ENCODE measurements around the gene RNF6. TPM values are rescaled to one million over a fixed set of nuclear protein-coding genes. Genes with fewer than 3 reads are reported as not detected.

RNF6 gene
- total RNA-seq, 1 donor from 2014 or later = 19.7 TPM

DNA sequence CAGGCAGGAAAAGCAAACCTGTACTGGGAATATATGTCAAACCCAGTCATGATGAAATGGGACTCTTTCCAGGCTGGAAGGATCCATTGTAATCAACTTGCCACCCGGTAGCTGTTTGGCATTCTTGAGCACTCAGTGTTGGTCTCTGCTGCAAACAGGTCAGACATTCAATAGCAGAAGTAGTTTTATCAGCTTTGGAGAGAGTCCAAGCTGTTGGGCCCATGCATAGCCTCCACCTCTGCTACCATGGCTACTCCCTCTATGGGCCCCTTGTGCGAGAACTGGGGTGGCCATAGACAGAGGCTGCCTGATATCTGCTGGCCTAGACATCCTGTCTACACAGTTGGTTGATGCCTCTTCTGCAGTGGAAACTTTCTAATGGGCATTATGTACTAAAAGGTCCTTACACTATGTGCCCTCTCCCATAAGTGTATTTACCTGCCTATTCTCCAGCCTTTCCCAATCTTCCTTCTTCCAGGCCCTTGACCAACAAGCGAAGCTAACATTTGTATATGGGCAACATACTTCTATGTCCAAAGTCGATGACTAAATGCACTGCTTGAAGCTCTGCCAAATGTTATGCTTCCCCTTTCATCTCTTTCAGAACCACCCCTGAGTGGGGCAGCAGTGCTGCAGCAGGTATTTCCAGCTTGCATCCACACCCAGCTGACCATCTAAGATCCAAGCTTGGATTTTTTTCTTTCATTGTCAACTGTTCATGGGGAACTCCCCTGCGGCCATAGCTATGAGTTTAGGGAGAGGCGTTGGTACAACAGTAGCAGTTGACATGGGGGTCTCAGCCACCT, 5.3 kb upstream of the RNF6 start:
- DNase-seq (ENCODE audit: low read depth) = no peak
- TF ChIP-seq, protein P1, sequence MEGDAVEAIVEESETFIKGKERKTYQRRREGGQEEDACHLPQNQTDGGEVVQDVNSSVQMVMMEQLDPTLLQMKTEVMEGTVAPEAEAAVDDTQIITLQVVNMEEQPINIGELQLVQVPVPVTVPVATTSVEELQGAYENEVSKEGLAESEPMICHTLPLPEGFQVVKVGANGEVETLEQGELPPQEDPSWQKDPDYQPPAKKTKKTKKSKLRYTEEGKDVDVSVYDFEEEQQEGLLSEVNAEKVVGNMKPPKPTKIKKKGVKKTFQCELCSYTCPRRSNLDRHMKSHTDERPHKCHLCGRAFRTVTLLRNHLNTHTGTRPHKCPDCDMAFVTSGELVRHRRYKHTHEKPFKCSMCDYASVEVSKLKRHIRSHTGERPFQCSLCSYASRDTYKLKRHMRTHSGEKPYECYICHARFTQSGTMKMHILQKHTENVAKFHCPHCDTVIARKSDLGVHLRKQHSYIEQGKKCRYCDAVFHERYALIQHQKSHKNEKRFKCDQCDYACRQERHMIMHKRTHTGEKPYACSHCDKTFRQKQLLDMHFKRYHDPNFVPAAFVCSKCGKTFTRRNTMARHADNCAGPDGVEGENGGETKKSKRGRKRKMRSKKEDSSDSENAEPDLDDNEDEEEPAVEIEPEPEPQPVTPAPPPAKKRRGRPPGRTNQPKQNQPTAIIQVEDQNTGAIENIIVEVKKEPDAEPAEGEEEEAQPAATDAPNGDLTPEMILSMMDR (conservative IDR thresholded peaks at IDR 0.05; ENCODE audit: low read depth, low read length) = no peak
- H3K4me3 ChIP-seq (ENCODE audit: low read depth, low read length) = no peak overlapping the region

DNA sequence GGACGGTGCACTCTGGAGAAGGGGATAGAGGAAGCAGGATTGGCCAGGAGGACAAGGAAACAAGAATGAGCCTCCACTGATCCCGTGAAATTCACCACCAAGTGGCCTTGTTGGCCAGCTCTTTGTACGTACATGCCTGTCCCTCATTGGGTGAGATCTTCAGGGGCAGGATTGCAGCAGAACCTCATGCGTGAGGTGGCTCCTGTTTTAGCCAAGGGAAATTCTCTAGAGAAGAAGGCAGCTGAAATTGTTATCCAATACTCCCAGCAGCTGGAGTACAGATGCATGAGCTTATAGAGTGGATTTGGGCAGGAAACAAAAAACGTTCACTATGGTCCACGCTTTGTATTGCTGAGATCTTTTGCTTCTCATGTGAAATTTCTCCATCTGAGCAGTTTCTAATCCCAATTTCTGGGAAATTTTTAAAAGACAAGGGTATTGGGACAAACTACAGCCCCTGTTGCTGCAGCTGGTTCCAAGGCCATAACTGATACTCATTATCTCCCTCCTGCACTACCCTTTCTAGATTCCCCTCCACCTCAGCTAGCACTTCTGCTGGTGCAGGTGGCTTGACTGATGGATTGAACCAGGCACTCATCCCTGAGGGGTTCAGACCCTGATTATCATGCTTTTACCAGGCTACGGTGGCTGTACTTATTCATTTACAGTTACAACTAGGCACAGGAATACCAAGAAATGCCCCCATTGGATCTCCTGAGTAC, 3.9 kb upstream of the RNF6 start:
- DNase-seq (ENCODE audit: low read depth) = no peak
- TF ChIP-seq, protein P1 (conservative IDR thresholded peaks at IDR 0.05; ENCODE audit: low read depth, low read length) = no peak
- no peak overlapping the region for H3K4me3 ChIP-seq (ENCODE audit: low read depth, low read length)

DNA sequence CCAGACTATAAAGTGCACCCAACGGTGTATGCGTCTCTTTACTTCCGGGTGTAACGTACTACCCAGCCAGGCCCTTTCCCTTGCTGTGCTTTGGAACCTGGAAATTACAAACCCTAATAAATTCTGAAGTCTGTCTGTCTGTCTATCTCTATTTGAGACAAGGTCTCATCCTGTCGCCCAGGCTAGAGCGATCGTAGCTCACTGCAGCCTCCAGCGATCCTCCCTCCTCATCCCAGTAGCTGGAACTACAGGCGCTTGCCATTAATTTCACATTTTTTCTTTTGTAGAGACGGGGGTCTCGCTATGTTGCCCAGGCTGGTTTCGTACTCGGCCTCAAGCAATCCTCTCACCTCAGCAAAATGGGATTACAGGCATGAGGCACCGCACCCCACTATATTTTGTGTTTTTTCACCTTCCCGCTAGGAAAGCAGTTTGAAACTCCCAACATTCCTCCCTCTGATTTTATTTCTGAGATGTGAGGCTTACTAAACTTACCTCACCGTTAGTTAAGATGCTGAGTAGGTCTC, 469 bp upstream of the RNF6 start:
- peak overlapping the region; percentile 98 for H3K4me3 ChIP-seq (ENCODE audit: low read depth, low read length)
- DNase-seq (ENCODE audit: low read depth) = no peak

DNA sequence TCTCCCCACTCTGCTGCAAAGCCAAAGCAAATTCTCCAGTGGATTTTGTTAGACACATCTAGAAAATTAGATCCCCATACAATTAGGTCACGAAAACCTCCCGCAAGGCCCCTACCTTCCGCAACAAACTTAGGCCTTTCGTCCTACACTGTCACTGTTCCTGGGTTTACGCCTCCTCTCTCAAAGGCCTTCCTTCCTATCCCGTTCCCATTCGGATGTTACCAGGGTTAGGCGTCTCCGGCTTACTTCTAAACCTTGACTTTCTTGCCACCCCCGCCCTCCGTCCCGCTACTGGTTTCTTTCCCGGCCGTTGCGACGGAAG, 754 bp downstream of the RNF6 start:
- DNase-seq (ENCODE audit: low read depth) = peak; percentile 45
- peak overlapping the region; percentile 98 for H3K4me3 ChIP-seq (ENCODE audit: low read depth, low read length)
- TF ChIP-seq, protein P1 (conservative IDR thresholded peaks at IDR 0.05; ENCODE audit: low read depth, low read length) = no peak

More for the DNA sequence above, 469 bp upstream of the RNF6 start:
- TF ChIP-seq, protein P1 (conservative IDR thresholded peaks at IDR 0.05; ENCODE audit: low read depth, low read length) = no peak

DNA sequence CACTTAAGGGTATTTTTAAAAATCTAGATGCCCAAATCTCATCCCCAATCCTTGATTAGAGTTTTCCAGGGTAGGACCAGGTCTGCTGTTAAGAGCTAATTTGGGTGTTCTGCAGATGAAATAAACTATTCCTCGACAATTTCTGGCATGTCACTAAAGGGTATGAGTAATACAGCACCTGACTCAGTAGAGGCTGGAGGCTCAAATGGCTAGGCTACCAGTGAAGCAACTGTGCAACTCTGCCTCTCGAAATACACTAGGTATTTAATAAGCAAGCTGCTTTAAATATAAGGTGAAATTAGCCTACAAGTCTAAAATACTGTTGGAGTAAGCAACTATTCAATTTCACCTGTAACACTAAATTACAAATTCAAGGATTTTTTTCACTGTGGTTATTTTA, 1.5 kb downstream of the RNF6 start:
- DNase-seq (ENCODE audit: low read depth) = peak; percentile 52
- TF ChIP-seq, protein P1 (conservative IDR thresholded peaks at IDR 0.05; ENCODE audit: low read depth, low read length) = no peak
- peak overlapping the region; percentile 98 for H3K4me3 ChIP-seq (ENCODE audit: low read depth, low read length)

DNA sequence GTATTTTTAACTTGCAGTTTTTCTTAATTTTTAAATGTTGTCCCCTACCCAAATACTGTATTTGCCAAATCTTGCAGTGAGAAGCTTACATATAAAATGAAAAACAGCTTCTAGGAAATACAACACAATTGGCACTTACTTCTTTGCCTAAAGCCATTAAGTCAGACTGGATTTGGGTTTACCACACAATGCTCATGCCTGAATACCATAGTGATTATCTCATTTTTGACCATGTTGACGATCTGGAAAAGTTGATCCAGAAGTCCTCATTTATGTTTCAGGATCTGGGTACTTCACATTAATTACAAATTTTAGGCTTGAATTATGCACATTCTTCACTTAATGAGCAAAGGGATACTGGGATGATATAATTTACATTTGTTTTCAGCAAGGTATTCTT, 2.4 kb downstream of the RNF6 start:
- TF ChIP-seq, protein P1 (conservative IDR thresholded peaks at IDR 0.05; ENCODE audit: low read depth, low read length) = no peak
- no peak for DNase-seq (ENCODE audit: low read depth)
- no peak overlapping the region for H3K4me3 ChIP-seq (ENCODE audit: low read depth, low read length)

Measured in epithelial cell of proximal tubule (primary cell).